B cell (primary cell): ENCODE data around the gene TBC1D25. TPM values are rescaled to one million over a fixed set of nuclear protein-coding genes. Genes with fewer than 3 reads are reported as not detected.

Source experiments
- ATAC-seq: fragments of 200-7000 bp; cut with Tn5 transposase; one replicate; pipeline ENCODE4 v1.10.0; 2021; ENCODE audit warnings: low read depth, mild to moderate bottlenecking, moderate number of reproducible peaks, moderate library complexity
- CTCF ChIA-PET: fragments of 350-600 bp; sonication (Branson Sonifier 250); formaldehyde crosslinking; loops from one replicate; lab custom pipeline; 2021; ENCODE audit warnings: antibody characterized with exemption, inconsistent platforms; lab: Charles Lee
- POLR2A ChIA-PET: fragments of 350-600 bp; sonication (Branson Sonifier 250); formaldehyde crosslinking; loops from one replicate; lab custom pipeline; 2021; ENCODE audit warnings: antibody characterized with exemption; lab: Charles Lee
- DNase-seq: peaks from one replicate; pipeline ENCODE4 v3.0.0; 2013
- H2AFZ ChIP-seq: 2 replicates; pipeline ENCODE4 v1.6.1; 2012; ENCODE audit warnings: mild to moderate bottlenecking, low read depth, low read length; ENCODE audit not compliant: insufficient read depth, poor library complexity, severe bottlenecking
- H3K27ac ChIP-seq, 2 donors: 1 replicate in 1 of 2; 2 replicates in 1 of 2; pipeline ENCODE4 v1.5.1; 2012 to 2013; ENCODE audit warnings: low read length in 2 of 2, mild to moderate bottlenecking in 2 of 2, moderate library complexity in 1 of 2
- H3K27me3 ChIP-seq, 4 experiments: fragments of 200-600 bp in 1 of 4; sonication (generic) in 1 of 4; replicated peaks in 1 of 4; 1 replicate in 2 of 4; 2 replicates in 2 of 4; pipeline versions ENCODE4 v1.6.1 to v1.7.0; 2013 to 2016; ENCODE audit warnings: low read length in 3 of 4, mild to moderate bottlenecking in 2 of 4, mixed read lengths in 1 of 4, moderate library complexity in 1 of 4; ENCODE audit not compliant: insufficient read depth in 4 of 4, control insufficient read depth in 3 of 4; ENCODE audit errors: control extremely low read depth in 1 of 4
- H3K36me3 ChIP-seq, 2 experiments: replicated peaks in 1 of 2; 1 replicate in 1 of 2; 2 replicates in 1 of 2; pipeline versions ENCODE4 v1.6.1 to v1.7.1; 2013; ENCODE audit warnings: low read length in 1 of 2; ENCODE audit not compliant: insufficient read depth in 2 of 2, control insufficient read depth in 1 of 2; ENCODE audit errors: control extremely low read depth in 1 of 2, extremely low read depth in 1 of 2
- H3K4me1 ChIP-seq, 2 donors: fragments of 200-600 bp in 1 of 2; sonication (generic) in 1 of 2; 1 replicate in 1 of 2; 2 replicates in 1 of 2; pipeline versions ENCODE4 v1.5.1 to v1.6.1; 2013 to 2017; ENCODE audit warnings: low read length in 2 of 2; ENCODE audit not compliant: control insufficient read depth in 2 of 2, insufficient read depth in 2 of 2
- H3K4me2 ChIP-seq: replicated peaks from 2 replicates; pipeline ENCODE3; 2012; ENCODE audit warnings: mild to moderate bottlenecking, low read depth, low read length; ENCODE audit not compliant: poor library complexity, severe bottlenecking
- H3K4me3 ChIP-seq, 5 experiments: fragments of 200-600 bp in 1 of 5; sonication (generic) in 1 of 5; 1 replicate in 3 of 5; 2 replicates in 2 of 5; pipeline versions ENCODE4 v1.5.1 to v1.7.0; 2011 to 2016; ENCODE audit warnings: low read length in 4 of 5, mild to moderate bottlenecking in 4 of 5, low read depth in 2 of 5, control low read depth in 1 of 5, moderate library complexity in 1 of 5; ENCODE audit not compliant: insufficient read depth in 1 of 5; ENCODE audit errors: control extremely low read depth in 1 of 5, extremely low read depth in 1 of 5
- H3K79me2 ChIP-seq: fragments of 200-600 bp; sonication (generic); one replicate; pipeline ENCODE4 v1.6.0; 2016; ENCODE audit warnings: low read length; ENCODE audit not compliant: control insufficient read depth, insufficient read depth
- H3K9ac ChIP-seq: fragments of 200-600 bp; sonication (generic); 2 replicates; pipeline ENCODE4 v1.6.1; 2017; ENCODE audit warnings: mild to moderate bottlenecking, low read length, moderate library complexity
- H3K9me3 ChIP-seq, 3 donors: one replicate each; pipeline versions ENCODE4 v1.6.1 to v1.7.1; 2013; ENCODE audit warnings: low read length in 2 of 3; ENCODE audit not compliant: control insufficient read depth in 2 of 3, insufficient read depth in 1 of 3; ENCODE audit errors: control extremely low read depth in 1 of 3
- H4K20me1 ChIP-seq: 2 replicates; pipeline ENCODE4 v1.6.0; 2012; ENCODE audit warnings: mild to moderate bottlenecking, low read length; ENCODE audit not compliant: insufficient read depth, control insufficient read depth, poor library complexity, severe bottlenecking
- H3K27ac Mint-ChIP-seq: one replicate; pipeline ENCODE4 v1.8.0; 2021; ENCODE audit warnings: mixed read lengths
- H3K27me3 Mint-ChIP-seq: one replicate; pipeline ENCODE4 v1.8.0; 2021; ENCODE audit warnings: mixed read lengths
- H3K4me1 Mint-ChIP-seq: one replicate; pipeline ENCODE4 v1.8.0; 2021; ENCODE audit warnings: mixed read lengths
- H3K4me3 Mint-ChIP-seq: one replicate; pipeline ENCODE4 v1.8.0; 2021; ENCODE audit warnings: mixed read lengths
- H3K9me3 Mint-ChIP-seq: one replicate; pipeline ENCODE4 v1.8.0; 2022; ENCODE audit warnings: mixed read lengths; ENCODE audit not compliant: insufficient read depth
- CTCF ChIP-seq: fragments of 200-600 bp; IDR thresholded peaks from one replicate; pipeline ENCODE4 v1.8.0; 2022; ENCODE audit warnings: antibody characterized with exemption, mild to moderate bottlenecking
- EZH2 ChIP-seq: IDR thresholded peaks from 2 replicates; pipeline ENCODE4 v1.6.1; 2012; ENCODE audit warnings: borderline replicate concordance, low read depth, mild to moderate bottlenecking, moderate library complexity, low read length; ENCODE audit not compliant: insufficient read depth, poor library complexity, severe bottlenecking
- WGBS: methylation state at CpG from one replicate; pipeline ENCODE4 v1.1.5; 2013; ENCODE audit warnings: missing lambda C conversion rate; ENCODE audit not compliant: insufficient coverage; 5-methylcytosine and 5-hydroxymethylcytosine counted together
- intact Hi-C: fragments of 100-400 bp; cut with micrococcal nuclease; formaldehyde crosslinking; loops from one replicate; pipeline ENCODE4 v1.10.0; 2022
- polyA plus RNA-seq: library from polyadenylated mRNA; depleted of rRNA; stranded (reverse); fragments of >200 nt; gene quantifications from 2 replicates; pipeline ENCODE4 v1.2.3, GENCODE V29; 2012
- total RNA-seq, 2 donors: library from RNA; stranded (reverse); fragments of 120-200 nt in 1 of 2; gene quantifications; 1 replicate in 1 of 2; 2 replicates in 1 of 2; pipeline versions ENCODE4 v1.2.3 to v1.2.4, GENCODE V29; 2013 to 2022

The TBC1D25 gene
- total and polyA plus RNA-seq, 2 donors (not counting 1 experiment from before 2014, with no cell fraction given) = 24.6 to 31.5 TPM

GRCh38 chrX:48489892-48490291 lies 49.6 kb upstream of the TBC1D25 start:
- no peak overlapping the region for H3K27ac ChIP-seq
- no peak overlapping the region for H3K4me2 ChIP-seq
- TF ChIP-seq EZH2 (no peak), CTCF (no peak)
- ChIA-PET POLR2A (no interaction called here), CTCF (no interaction called here)
- no peaks in the 10 kb centered on the region for H3K36me3 ChIP-seq
- H3K4me1 ChIP-seq = no peaks in the 10 kb centered on the region
- no peaks in the 10 kb centered on the region for H3K9me3 ChIP-seq
- Mint-ChIP-seq H3K4me1 (no peaks in the 10 kb centered on the region), H3K27me3 (no peaks in the 10 kb centered on the region), H3K27ac (no peak overlapping the region), H3K9me3 (no peaks in the 10 kb centered on the region), H3K4me3 (no peak overlapping the region)
- H3K9ac ChIP-seq = no peak overlapping the region
- H2AFZ ChIP-seq = no peak overlapping the region
- intact Hi-C loops = no loop called here
- no peak overlapping the region for H3K4me3 ChIP-seq
- WGBS = 80% methylated on average over 1 of the region's 2 CpGs
- no peak for DNase-seq
- H3K79me2 ChIP-seq = no peaks in the 10 kb centered on the region
- no peaks in the 10 kb centered on the region for H4K20me1 ChIP-seq
- peaks cover 0 to 2% (median 0%) of the 10 kb centered on the region in 4 experiments for H3K27me3 ChIP-seq
- ATAC-seq = no peak

GRCh38 chrX:48490661-48491060 lies 48.9 kb upstream of the TBC1D25 start:
- TF ChIP-seq EZH2 (no peak), CTCF (no peak)
- Histone ChIP-seq H3K4me1 (no peaks in the 10 kb centered on the region), H3K9ac (no peak overlapping the region), H3K79me2 (no peaks in the 10 kb centered on the region), H3K27me3 (peaks cover 0 to 2% (median 0%) of the 10 kb centered on the region in 4 experiments), H3K9me3 (no peaks in the 10 kb centered on the region), H4K20me1 (no peaks in the 10 kb centered on the region), H3K4me3 (no peak overlapping the region), H3K27ac (no peak overlapping the region), H3K4me2 (no peak overlapping the region), H3K36me3 (no peaks in the 10 kb centered on the region), H2AFZ (no peak overlapping the region)
- H3K4me1 Mint-ChIP-seq = no peaks in the 10 kb centered on the region
- H3K27me3 Mint-ChIP-seq = no peaks in the 10 kb centered on the region
- ATAC-seq (no peak), DNase-seq (no peak)
- H3K4me3 Mint-ChIP-seq = no peak overlapping the region
- WGBS = 91% methylated on average over 4 of the region's 8 CpGs
- no peaks in the 10 kb centered on the region for H3K9me3 Mint-ChIP-seq
- no peak overlapping the region for H3K27ac Mint-ChIP-seq
- ChIA-PET POLR2A (no interaction called here), CTCF (no interaction called here)
- intact Hi-C loops = no loop called here
